ENCODE data around the gene TEX51.

TEX51 gene

DNA sequence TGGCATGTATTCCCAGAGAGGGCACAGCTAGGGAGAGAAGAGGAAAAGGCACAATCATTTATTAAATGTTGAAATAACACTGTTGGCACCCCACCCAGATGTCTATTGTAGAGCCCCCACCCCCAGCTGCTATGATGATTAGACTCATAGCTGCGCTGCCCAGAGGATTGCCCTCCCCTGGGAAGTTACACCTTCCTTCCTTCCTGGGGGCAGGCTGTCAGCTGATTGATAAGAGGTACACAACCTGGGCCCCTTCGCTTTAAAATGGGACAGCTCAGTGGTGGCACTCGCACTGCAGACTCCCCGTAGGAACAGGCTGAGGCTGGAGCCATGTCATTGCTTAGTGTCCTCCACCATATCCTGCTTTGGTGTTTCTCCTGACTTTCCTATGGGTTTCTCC is 18.1 kb downstream of the TEX51 start:
- DNase-seq, result no peak

DNA sequence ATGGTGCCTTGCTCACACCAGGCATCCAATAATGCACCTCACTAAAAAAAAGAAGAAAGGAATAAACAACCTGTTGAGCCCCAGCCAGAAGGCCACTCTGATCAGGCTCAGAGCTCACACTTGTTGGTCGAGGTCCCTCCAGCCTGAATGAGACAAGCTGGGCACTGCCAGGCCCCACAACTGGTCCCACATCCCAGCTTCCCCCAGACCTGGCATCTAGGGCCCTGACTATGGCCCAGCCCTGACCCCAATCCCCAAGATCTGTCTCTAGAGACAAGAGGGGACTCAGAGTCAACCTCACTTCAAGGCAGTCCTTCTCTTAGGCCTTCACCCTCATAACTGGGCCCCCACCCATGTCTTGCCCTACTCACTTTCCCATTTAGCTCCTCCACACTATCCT is 22.4 kb downstream of the TEX51 start:
- no peak for DNase-seq

DNA sequence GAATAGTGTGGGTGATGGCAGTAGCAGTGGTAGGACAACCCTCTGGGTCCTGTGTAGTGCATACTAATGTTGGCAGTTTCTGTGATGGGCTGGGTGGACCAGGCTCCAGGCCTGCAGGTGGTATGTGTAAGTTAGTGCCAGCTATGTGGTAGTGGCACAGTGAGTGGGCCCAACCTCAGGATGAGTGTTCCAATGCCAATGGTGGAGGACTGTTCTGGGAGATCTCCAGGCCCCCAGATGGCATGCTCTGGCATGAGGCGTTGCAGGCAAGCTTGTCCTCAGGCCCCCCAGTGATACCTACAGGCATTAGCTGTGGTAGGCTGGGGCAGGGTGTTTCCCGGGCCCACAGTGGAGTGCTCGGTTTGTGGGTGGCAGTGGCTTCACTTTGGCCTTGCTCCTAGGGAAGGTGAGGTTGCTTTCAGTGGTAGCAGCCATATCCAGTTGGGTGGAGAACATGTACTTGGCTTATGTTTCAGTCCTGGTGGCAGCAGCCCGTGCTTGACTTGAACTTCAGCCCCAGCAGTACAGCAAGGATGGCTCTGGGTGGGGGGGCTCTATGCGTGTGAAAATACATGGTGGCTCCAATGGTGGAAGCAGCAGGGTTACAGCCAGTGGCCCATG is 32.4 kb downstream of the TEX51 start:
- no peak for DNase-seq

DNA sequence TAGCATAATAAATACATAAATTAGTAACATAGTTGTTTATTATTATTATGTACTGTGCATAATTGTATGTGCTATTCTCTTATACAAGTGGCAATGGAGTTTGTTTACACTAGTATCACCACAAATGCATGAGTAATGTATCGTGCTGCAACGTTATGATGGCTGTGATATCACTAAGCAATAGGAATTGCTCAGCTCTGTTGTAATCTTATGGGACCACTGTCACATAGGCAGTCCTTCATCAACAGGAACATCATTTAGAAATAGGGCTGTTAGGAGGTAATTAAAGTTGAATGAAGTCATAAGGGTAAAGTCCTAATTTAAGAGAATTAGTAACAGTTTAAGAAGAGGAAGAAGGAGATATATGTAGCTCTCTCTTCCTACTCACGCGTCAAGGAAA is 33.8 kb downstream of the TEX51 start:
- DNase-seq, result no peak

DNA sequence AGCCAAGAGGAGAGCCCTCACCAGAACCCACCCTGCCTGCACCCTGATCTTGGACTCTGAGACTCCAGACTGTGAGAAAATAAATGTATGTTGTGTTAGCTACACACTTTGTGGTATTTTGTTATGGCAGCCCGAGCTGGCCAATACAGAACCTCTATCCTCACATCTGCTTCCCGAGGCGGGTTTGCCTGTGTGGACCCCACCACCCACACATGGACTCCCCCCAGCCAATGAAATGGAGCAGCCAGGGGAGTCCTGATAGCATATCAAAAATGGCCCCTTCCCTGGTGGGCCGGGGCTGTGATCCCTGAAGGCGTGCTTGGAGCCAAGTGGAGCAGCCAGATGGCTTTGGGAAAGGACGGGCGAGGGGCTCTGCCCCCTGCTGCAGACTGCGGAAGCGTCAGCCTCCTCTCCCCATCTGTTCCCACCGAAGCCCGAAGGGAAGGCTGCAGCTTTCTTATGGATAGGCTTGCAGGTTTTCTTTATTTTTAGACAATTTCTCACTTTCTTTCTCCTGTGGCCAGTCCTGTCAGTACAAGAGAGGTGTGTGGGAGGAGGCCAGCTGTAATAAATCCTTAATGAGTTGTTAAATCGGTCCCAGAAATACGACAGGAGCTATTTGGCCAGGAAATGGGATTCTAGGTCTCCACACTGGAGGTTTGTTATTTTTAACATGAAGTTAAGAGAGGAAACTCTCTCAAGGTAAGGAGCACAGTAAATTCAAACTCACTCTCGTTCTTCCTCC is 34.4 kb downstream of the TEX51 start:
- DNase-seq, result no peak

DNA sequence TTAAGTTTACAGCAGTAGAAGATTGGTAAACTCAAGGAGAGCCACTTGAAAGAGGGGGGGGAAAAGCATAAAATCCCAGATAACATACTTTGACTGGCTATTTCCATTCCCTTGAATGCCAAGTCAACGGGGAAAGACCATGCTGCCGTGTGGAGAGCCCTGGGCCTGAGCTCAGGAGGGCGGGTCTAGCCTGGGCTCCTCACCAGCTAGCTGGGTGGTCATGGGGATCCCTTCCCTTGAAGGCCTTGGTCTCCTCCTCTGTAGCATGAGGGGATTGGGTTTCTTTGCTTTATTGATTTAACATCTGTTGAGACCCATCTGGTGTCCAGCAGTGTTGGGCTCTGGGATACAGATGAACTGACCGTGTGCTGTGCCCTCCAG is 35.0 kb downstream of the TEX51 start:
- no peak for DNase-seq

DNA sequence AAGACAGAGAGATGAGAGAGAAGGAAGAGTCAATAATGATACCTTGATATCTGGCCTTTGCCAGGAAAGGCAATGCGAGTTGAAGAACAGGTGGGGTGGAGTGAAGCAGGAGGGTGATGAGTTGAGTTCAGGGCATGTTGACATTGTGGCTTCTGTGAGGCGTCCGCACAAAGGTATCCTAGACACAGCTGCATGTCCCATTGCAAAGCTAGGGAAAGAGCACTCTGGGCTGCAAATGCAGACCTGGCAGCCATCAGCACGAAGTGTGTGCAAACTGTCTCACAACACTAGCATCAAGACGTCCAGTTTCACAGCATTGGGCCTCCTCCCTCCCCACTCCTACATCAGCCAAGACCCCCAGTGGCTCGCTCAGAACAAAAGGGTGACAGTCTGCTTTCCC is 36.1 kb downstream of the TEX51 start:
- DNase-seq, result peak; percentile 81

DNA sequence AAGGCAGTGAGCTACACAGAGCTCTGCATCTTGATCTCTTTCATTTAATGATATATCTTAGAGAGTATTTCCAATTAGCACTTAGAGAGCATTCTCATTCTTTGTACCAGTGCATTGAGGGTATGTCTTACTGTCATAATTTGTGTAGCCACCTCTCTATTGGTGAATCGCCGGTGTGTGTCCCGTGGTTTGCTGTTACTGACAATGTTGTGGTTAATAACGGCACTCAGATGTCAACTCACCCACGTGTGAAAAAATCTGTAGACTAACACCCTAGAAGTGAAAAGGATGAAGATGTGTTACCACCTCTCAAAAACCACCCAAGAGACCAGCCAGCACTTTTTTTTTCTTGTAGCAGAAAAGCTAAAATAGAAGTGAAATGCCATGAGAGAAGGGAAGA is 37.1 kb downstream of the TEX51 start:
- no peak for DNase-seq

DNA sequence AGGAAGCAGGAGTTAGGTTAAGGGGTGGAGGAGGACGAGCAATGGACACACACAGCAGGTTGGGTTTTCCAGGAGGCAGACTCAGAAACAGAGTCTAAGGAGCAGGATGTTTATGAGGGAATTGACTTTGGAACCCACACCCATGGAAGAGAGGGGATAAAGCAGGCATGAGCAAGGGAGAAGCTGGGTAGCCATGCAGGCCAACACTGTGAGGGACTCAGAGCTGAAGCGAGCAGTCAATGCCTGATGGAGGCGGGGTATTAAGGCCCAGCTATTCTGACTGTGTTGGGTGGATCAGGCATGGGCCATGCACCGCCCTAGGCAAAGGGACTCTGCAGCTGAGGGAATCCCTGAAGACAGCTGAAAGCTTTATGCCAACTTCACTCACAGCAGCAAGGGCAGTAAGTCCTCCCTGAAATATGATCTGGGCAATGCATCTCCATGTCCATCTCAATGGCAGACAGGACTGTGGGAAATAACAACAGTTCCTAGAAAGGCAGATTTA is 37.6 kb downstream of the TEX51 start:
- peak; percentile 14 for DNase-seq

DNA sequence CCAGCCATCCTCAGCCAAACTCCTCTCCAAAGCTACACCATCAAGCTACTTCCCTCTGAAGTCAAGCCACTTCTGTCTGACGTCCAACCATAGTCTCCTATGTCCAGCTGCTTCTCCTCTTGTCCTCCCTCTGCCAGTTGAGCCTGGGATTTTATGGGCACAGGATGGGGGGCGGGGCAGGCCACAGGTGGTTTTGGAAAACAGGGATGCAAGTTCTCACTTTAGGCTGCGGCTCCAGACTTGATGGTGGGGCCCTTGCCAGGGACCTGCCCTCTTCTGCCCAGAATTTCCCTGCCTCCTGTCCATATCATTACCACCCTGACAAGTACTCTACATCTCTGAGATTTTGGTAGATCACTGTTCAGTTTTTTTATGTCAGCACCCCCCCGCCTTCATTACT is 41.6 kb downstream of the TEX51 start:
- DNase-seq, result no peak

DNA sequence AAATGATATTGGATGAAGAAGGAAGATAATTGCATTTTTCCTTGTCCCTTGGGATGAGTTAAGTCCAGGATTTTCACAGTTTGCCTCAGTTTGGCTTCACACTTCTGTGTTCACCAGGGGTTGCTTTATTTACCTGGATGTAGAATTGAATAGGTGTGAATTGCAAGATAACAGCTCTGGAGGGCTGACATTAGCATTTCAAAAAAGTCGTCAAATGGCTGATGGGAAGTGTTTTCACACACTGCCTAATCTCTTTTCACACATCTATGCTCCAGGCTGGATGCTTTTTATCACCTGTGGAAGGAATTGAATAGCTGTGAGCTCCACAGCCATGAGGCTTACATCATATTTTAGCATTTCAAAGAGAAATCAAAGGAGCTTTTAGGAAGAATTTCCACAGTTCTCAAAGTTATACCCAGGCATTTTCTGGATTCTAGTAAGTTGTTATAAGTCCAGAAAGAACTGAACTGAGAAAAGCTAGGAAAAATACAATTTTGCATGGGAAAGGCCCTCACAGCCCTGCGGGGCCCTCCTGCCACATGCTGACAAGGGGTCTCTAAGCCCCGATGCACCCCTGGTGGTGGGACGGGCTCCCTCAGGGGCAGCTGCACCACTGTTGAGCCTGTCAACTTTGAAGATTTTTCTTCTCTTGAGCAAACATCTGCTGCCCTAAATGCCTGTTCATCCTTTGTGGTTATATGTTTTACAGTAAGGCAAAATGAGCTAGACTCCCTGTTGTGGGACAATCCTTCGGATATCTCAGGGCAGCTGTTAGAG is 43.9 kb downstream of the TEX51 start:
- no peak for DNase-seq

DNA sequence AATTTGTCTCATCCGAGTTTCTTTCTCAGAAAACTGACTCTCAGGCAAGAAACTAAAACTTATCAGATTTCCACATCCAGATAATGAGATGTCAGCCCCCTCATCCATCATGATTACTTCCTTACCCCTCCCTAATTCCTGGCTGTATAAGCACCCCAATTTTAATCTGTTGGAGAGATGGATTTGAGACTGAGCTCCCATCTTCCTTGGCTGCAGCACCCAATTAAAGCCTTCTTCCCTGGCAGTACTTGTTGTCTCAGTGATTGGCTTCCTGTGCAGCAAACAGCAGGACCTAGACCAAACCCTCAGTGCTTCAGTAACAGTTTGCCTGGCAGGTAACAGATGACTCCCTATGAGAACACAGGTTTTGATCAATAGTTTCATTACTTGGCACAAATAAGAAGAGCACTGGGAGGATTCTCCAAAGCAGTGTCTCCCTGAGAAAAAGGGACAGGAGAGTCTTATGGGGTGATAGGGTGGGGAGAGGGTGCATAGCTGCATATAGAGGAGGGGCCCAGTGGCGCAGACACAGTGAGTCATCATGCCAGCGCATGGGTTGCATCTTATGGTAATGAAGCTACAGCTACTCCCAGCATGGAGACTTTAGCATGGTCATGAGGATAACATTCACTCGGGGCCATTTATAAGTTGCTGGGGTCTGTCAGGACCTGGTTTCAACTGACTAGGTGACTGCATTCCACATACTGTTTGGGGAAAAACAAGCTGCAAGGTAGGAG is 45.1 kb downstream of the TEX51 start:
- no peak for DNase-seq

DNA sequence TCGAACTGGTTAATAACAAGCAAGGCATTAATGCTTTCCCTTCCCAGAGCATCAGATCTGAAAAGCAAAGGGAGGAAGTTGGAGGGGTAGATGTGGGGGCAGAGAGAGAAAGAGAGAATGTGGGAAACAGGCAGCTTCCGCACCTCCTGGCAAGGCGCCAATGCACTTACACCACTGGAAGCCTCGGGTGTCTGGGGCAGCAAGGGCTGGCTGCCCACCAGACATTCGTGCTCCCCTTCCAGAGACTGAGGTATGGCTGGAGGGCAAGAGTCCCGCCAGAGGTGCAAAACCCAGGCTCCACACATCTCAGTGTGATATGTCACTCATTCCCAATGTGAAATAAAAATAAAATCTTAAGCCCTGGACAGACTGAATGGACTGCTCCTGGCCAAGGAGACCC is 46.4 kb downstream of the TEX51 start:
- DNase-seq, result no peak

DNA sequence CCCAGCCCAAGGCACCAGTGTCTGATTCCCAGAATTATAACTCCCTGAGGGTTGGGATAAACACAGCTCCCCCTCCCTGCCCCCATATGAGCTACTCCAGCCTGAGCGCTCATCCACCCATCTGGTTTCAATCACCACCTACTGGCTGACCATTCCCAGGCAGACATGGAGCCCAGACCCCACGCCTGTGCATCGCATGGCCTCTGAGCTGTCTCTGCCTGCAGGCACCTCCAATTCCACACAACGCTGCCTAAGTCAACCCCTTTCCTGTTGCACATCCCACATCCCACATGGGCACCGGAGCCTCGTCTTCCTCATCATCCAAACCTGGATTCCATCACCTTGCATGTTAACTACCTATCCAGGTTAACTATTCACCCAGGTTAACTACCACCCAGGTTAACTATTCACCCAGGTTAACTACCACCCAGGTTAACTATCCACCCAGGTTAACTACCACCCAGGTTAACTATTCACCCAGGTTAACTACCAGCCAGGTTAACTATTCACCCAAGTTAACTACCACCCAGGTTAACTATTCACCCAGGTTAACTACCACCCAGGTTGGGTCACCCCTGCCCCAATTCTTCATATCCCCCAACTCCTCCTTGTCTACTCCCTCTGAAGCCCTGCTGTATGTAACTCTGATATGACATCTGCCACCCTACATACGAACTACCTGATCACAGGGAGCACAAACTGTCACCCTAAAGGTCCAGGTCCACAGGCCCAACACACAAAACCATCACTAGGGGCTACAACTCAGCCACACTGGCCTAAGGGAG is 47.8 kb downstream of the TEX51 start:
- no peak for DNase-seq

DNA sequence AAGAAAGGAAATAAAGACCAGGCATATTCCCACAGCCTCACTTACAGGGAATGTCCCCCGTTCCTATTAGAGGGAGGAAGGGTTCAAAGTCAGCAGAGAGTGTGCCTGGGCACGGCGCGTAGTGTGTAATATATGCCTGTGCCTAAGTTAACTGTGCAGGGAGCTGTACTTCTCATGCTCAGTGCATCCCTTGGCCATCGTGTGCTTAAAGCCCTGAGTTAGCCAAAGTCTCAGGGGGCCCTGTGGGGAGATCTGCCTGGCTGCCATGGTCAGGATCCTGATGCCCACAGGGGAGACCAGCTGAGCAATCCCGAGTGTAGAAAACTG is 48.4 kb downstream of the TEX51 start:
- no peak for DNase-seq

DNA sequence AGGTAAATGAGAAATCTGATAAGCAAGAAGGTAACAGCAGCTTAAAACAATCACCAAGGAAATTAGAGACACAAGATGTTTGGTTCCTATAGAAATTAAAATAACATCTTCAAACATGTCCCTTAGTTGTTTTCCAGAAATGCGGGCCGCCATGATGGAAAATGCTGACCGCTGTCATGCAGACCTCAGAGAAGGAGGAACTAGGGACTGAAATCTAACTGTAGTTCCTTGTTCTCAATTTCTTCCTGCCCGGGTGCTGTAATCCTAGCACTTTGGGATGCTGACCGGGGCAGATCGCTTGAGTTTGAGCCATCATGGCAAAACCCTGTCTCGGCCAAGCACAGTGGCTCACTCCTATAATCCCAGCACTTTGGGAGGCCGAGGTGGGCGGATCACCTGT is 51.1 kb downstream of the TEX51 start:
- DNase-seq, result no peak

DNA sequence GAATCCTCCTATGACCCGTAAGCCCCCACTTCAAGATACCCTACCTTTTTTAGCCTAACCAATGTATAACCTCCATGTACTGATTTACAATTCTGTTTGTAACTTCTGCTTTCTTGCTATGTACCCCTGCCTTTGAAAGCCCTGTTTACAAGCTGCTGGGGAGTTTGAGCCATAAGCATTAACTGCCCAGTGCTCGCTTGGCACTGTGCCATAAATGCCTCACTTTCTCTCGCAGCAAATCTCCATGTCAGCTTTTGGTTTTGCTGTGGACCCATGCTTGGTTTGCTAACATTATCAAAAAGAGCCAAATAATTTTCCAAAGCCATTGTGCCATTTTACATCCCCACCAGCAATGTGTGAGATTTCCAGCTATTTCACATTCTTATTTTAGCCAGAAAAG is 51.8 kb downstream of the TEX51 start:
- no peak for DNase-seq
